Mucosa of stomach (tissue), 1 donor: ENCODE measurements around the gene RNASE8.

Experiments used
- H3K27me3 ChIP-seq: one replicate; pipeline ENCODE4 v1.7.0; 2013; ENCODE audit warnings: mild to moderate bottlenecking, low read length; ENCODE audit not compliant: control insufficient read depth, insufficient read depth
- H3K36me3 ChIP-seq: one replicate; pipeline ENCODE4 v1.7.0; 2013; ENCODE audit warnings: low read length; ENCODE audit not compliant: control insufficient read depth, insufficient read depth
- H3K4me1 ChIP-seq: one replicate; pipeline ENCODE4 v1.7.0; 2013; ENCODE audit warnings: mild to moderate bottlenecking, low read length; ENCODE audit not compliant: control insufficient read depth, insufficient read depth
- H3K4me3 ChIP-seq: one replicate; pipeline ENCODE4 v1.7.0; 2013; ENCODE audit warnings: low read length
- H3K9ac ChIP-seq: one replicate; pipeline ENCODE4 v1.7.0; 2013; ENCODE audit warnings: mild to moderate bottlenecking, low read length, moderate library complexity
- H3K9me3 ChIP-seq: one replicate; pipeline ENCODE4 v1.7.0; 2013; ENCODE audit warnings: mild to moderate bottlenecking, low read length, moderate library complexity; ENCODE audit not compliant: control insufficient read depth
- donor health status: Pancreatic carcinoma.

The RNASE8 gene

GRCh38 chr14:21059842-21060613 lies 2.4 kb downstream of the RNASE8 start:
- Histone ChIP-seq H3K27me3 (no peaks in the 10 kb centered on the region), H3K9me3 (no peaks in the 10 kb centered on the region), H3K4me3 (no peak overlapping the region), H3K9ac (no peak overlapping the region), H3K36me3 (no peaks in the 10 kb centered on the region), H3K4me1 (peaks cover 24% of the 10 kb centered on the region)

GRCh38 chr14:21060614-21061346 lies 3.2 kb downstream of the RNASE8 start:
- Histone ChIP-seq H3K4me1 (peaks cover 18% of the 10 kb centered on the region), H3K9ac (no peak overlapping the region), H3K36me3 (no peaks in the 10 kb centered on the region), H3K27me3 (no peaks in the 10 kb centered on the region), H3K4me3 (no peak overlapping the region), H3K9me3 (no peaks in the 10 kb centered on the region)

GRCh38 chr14:21061347-21061668 lies 3.7 kb downstream of the RNASE8 start:
- H3K4me3 ChIP-seq, result no peak overlapping the region
- no peaks in the 10 kb centered on the region for H3K27me3 ChIP-seq
- no peaks in the 10 kb centered on the region for H3K36me3 ChIP-seq
- H3K9me3 ChIP-seq, result no peaks in the 10 kb centered on the region
- peaks cover 16% of the 10 kb centered on the region for H3K4me1 ChIP-seq
- no peak overlapping the region for H3K9ac ChIP-seq

DNA sequence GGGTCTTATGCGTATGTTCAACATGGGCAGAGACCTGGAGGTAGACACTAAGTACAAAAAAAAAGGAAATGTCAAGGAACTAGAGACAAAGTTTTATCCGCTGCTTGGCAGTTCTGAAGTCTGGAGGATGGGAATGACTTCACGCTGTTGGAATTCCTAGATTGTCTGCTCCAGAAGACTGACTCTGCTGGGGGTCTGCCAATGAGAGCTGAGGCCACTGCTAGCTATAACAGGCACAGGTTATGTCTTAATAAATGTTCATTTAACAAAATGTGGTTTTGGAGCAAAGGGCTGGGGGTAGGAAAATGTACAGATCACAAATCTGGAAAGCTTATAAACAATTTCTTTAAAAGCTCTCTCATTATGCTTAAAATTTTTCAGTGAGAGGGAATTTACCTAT lies 5.9 kb downstream of the RNASE8 start:
- no peak overlapping the region for H3K9ac ChIP-seq
- peaks cover 12% of the 10 kb centered on the region for H3K4me1 ChIP-seq

DNA sequence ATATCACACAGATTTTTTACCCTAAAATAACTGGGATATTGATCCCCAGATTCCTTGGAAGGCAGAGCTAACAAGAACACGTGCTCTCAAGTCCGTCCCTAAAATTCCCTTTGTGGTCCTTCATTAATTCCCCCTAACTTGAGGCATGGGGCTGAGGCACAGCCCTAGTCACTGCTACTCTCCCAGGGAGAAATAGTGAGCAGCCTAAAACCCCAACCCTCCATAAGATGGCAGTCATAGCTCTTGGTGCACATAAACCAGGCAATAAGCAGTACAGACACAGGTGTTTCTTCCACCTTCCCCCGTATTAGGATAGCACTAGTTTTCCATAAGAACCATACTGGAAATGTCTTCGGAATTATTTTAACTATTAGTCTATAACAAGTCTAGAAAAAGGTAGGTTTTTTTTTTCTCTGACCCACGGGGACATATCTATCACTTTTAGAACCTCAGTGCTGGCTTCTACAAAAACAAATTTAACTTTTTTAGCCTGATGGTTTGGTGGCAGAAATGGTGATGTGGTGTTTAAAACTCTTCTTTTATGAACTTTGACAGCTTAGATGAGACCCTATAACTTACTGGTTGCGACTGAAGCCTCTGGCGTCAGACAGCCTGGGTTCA lies 9.4 kb downstream of the RNASE8 start:
- Histone ChIP-seq H3K36me3 (no peaks in the 10 kb centered on the region), H3K4me3 (no peak overlapping the region), H3K9me3 (no peaks in the 10 kb centered on the region), H3K27me3 (peaks cover 17% of the 10 kb centered on the region), H3K4me1 (peaks cover 22% of the 10 kb centered on the region), H3K9ac (no peak overlapping the region)

More for the DNA sequence above, 5.9 kb downstream of the RNASE8 start:
- H3K36me3 ChIP-seq, result no peaks in the 10 kb centered on the region
- no peaks in the 10 kb centered on the region for H3K9me3 ChIP-seq
- H3K27me3 ChIP-seq, result peaks cover 4% of the 10 kb centered on the region
- no peak overlapping the region for H3K4me3 ChIP-seq

DNA sequence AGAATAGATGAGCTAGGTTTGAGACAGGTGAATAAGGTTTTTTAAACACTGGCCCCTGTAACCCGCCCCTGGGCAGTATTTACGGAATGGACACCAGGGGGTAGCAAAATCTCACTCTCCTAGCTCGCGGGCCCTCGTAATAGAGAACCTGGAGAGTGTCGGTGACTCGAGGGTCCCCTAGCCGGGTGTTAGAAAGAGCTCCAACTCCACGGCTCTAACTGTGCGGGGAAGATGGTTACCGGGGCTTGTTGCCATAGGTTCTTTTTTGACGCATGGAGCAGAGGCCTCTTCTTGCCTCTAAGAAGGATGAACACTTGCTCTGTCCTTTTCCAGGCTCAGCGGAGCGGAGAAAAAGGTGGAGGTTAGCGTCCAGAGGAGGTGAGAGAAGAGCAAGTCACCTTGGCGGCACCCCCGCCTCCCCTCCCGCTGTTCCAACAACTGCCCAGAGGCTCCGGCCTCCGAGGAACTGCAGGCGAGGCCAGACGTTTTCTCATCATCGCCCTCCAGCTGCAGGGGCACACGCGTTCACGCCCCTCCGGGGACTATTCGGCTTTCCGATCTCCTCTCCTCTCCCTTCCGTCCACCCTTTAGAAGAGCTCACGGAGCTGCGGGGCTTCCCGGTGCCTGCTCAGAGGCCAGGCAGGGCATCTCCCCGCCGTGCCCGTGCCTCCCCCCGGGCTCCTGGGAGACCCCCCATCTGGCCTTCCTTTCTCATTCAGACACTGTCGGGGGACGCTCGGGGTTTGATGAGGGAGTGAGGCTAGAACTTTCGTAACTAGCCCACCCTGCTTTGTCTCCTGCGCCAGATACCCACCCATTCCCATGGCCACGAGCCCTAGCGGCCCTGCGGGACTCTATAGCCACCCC lies 11.1 kb downstream of the RNASE8 start:
- H3K4me3 ChIP-seq, result peak overlapping the region; percentile 47
- no peaks in the 10 kb centered on the region for H3K36me3 ChIP-seq
- peaks cover 37% of the 10 kb centered on the region for H3K4me1 ChIP-seq
- peaks cover 17% of the 10 kb centered on the region for H3K27me3 ChIP-seq
- H3K9ac ChIP-seq, result peak overlapping the region; percentile 51
- H3K9me3 ChIP-seq, result no peaks in the 10 kb centered on the region

GRCh38 chr14:21069388-21070082 lies 11.9 kb downstream of the RNASE8 start:
- H3K4me1 ChIP-seq, result peaks cover 37% of the 10 kb centered on the region

GRCh38 chr14:21070083-21070609 lies 12.5 kb downstream of the RNASE8 start, which contains the start of gene ARHGEF40:
Gene ARHGEF40 (plus strand): TSS chr14:21070304. CDS start chr14:21070397, 93 bp downstream.
- peaks cover 37% of the 10 kb centered on the region for H3K4me1 ChIP-seq
- H3K9me3 ChIP-seq, result no peaks in the 10 kb centered on the region
- peaks cover 13% of the 10 kb centered on the region for H3K36me3 ChIP-seq
- peak within 1 kb of the TSS; percentile 79 for H3K9ac ChIP-seq
- peaks cover 17% of the 10 kb centered on the region for H3K27me3 ChIP-seq
- H3K4me3 ChIP-seq, result peak within 1 kb of the TSS; percentile 69

More at GRCh38 chr14:21069388-21070082, 11.9 kb downstream of the RNASE8 start:
- H3K36me3 ChIP-seq, result peaks cover 7% of the 10 kb centered on the region
- H3K9ac ChIP-seq, result peak overlapping the region; percentile 51
- H3K9me3 ChIP-seq, result no peaks in the 10 kb centered on the region
- peak overlapping the region; percentile 47 for H3K4me3 ChIP-seq
- H3K27me3 ChIP-seq, result peaks cover 17% of the 10 kb centered on the region

- peaks cover 37% of the 10 kb centered on the region for H3K4me1 ChIP-seq
- peaks cover 19% of the 10 kb centered on the region for H3K36me3 ChIP-seq
- peaks cover 17% of the 10 kb centered on the region for H3K27me3 ChIP-seq
- H3K4me3 ChIP-seq, result peak overlapping the region; percentile 69
- no peaks in the 10 kb centered on the region for H3K9me3 ChIP-seq
- H3K9ac ChIP-seq, result peak overlapping the region; percentile 79
These were observed 13.1 kb downstream of the RNASE8 start for GRCh38 chr14:21070610-21071224.

- H3K4me1 ChIP-seq, result peaks cover 37% of the 10 kb centered on the region
- H3K9ac ChIP-seq, result peak overlapping the region; percentile 79
- H3K36me3 ChIP-seq, result peaks cover 22% of the 10 kb centered on the region
- no peaks in the 10 kb centered on the region for H3K9me3 ChIP-seq
- peak overlapping the region; percentile 69 for H3K4me3 ChIP-seq
- H3K27me3 ChIP-seq, result peaks cover 17% of the 10 kb centered on the region
These were observed 13.8 kb downstream of the RNASE8 start for GRCh38 chr14:21071225-21072030.
